Measurements from ENCODE around the gene IQGAP3.

Gene IQGAP3

DNA sequence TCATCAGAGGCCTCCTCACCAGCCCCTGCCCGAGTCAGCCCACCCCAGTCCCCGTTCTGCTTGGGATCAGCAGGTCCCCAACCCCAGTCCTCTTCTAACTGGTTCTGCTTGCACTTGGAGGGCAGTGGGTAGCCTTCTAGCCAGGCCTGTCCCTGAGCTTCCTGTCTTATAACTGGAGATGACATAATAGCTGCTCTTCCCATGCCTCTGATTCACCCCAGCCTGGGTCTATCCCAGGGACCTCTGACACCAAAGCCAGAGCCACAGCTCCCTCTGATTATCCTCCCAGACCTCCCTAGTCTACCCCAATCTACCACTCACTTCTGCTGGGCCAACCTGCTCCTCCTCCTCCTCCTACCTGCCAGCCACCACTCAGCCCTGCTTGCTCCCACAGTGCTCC lies 31.4 kb downstream of the IQGAP3 start:
- no peak for DNase-seq (ENCODE audit: low read depth, low spot score)

- DNase-seq (ENCODE audit: low read depth, low spot score) = no peak
These were observed 32.5 kb downstream of the IQGAP3 start for GRCh38 chr1:156539818-156540355.

DNA sequence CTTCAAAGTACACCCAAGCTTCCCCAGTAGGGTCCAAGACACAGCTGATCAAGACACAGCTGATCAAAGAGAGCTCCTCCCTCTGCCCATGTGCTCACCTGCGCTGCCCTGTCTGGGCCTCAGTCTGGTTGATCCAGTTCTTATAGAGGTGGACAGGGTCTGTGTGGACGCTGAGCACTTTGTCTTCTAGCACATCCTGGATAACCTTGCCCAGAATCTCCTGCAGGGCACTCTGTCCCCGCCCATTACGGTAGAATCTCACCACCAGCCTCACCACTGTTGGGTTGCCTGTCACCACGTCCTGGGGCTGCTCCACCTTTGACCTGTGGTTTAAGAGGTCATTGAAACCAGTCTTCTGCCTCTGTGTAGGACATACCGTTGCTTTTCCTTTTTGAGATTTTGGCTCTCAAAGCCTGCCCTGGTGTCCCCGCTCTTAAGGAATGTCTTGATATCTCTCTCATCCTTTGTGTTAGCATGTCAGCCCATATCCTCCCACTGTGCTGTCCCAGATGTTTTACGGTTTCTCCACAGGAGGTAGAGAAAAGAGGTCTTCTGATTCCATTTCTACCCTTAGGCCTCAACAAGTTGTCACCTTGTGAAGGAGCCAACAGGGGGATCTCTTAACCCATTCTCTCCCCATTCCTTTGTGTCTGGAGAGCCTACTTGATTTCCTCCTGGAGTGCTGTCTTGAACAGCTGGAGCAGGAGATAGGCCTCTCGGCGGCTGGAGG lies 33.5 kb downstream of the IQGAP3 start:
- no peak for DNase-seq (ENCODE audit: low read depth, low spot score)

DNA sequence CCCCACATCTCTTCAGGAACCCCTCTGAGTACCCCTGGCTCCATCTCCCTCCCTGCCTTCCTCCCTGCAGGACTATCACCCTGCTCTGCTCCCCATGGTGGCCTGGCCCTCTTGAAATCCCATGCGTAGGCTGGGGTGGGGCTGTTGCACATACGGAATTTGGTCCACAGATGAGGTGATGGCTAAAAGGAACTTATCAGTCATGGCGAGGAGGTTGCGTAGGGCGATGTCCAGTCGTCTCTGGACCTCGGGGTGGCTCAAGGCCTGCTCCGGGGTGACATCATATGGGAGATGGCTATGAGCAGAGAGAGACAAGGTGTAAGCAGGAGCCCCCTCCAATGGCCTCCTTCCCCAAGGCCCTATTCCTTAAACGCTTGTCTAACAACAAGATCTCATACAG lies 35.3 kb downstream of the IQGAP3 start:
- no peak for DNase-seq (ENCODE audit: low read depth, low spot score)

GRCh38 chr1:156534424-156535060 lies 37.8 kb downstream of the IQGAP3 start:
- no peak for DNase-seq (ENCODE audit: low read depth, low spot score)

- DNase-seq (ENCODE audit: low read depth, low spot score) = no peak
These were observed 38.7 kb downstream of the IQGAP3 start for GRCh38 chr1:156533568-156534220.

GRCh38 chr1:156532374-156532773 lies 40.0 kb downstream of the IQGAP3 start:
- no peak for DNase-seq (ENCODE audit: low read depth, low spot score)

- no peak for DNase-seq (ENCODE audit: low read depth, low spot score)
These were observed 42.4 kb downstream of the IQGAP3 start for GRCh38 chr1:156530006-156530405.

GRCh38 chr1:156528875-156529425 lies 43.4 kb downstream of the IQGAP3 start:
- DNase-seq (ENCODE audit: low read depth, low spot score) = no peak

GRCh38 chr1:156528231-156528630 lies 44.1 kb downstream of the IQGAP3 start:
- no peak for DNase-seq (ENCODE audit: low read depth, low spot score)

DNA sequence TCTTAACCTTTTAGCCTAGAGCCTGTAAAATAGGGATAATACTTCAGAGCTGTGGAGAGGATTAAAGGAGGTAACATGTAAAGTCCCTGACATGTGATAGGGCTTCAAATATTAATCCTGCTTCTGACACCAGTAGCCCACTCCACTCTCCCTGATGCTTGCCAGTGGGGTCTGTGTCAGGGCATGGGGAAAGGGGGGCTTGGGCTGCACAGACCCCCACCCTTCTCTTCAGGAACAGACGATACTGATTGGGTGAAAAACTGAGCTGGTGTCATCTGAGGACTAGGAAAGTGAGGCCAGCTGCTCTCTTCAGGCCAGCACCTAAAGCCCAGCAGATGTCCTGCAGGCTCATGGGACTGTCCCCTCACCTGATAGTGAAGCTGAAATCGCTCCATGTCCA lies 44.8 kb downstream of the IQGAP3 start:
- no peak for DNase-seq (ENCODE audit: low read depth, low spot score)

DNA sequence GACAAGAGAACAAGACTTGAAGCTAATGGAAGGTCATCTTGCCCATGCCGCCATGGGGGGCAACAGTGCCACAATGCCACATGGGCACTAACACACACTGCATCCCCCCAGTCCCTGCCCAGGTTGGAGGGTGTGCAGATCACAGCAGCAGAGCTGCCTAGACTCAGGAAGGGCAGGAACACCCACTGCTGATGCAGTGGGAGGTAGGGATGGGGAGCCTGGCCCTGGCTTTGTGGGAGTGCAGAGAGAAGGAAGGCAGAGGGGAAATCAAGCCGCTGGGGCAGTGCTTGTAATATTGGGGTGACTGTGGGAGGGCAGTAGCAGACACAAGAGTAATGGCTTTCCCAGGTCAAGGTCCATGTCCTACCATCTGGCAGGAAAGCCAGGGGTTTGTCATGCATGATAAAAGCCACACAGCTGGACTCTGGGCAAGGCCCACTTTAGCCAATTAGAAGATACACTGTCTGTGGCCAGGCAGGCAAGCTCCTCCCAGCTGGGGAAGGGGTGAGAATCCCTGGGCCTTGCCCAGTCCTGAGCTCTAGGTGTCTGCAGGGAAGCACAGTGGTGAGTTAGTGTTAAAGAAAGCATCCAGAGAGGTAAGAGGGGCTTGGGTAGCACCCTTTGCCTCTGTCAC lies 46.4 kb downstream of the IQGAP3 start:
- DNase-seq (ENCODE audit: low read depth, low spot score) = no peak

- no peak for DNase-seq (ENCODE audit: low read depth, low spot score)
These were observed 47.3 kb downstream of the IQGAP3 start for GRCh38 chr1:156525071-156525501.

GRCh38 chr1:156524481-156524869 lies 47.9 kb downstream of the IQGAP3 start:
- DNase-seq (ENCODE audit: low read depth, low spot score) = no peak

DNA sequence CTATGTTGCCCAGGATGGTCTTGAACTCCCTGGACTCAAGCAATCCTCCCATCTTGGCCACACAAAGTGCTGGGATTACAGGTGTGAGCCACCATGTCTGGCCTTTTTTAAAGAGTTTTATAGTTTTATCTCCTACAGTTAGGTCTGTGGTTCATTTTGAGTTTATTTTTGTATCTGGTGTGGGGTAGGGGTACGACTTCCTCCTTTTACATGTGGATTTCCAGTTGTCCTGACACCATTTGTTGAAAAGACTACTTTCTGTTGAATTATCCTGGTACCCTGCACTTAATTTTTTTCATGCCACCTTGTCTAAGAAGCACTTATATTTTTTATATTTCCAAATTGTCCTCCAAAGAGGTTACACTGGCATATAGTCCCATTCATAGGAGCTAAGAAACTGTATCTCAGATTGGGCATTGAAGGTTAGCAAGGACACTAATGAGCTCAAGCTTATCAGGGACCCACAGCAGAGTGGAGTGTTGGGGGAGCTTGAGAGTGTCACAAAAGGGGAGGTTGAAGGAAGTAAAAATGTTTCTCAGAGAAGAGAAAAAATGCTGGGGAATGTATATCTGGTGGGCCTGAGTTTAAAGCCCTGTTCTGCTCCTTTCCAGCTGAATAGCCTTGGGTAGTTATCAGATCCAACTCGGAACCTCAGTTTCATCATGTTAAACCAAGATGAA lies 48.4 kb downstream of the IQGAP3 start:
- no peak for DNase-seq (ENCODE audit: low read depth, low spot score)

- DNase-seq (ENCODE audit: low read depth, low spot score) = no peak
These were observed 49.9 kb downstream of the IQGAP3 start for GRCh38 chr1:156522443-156522970.

DNA sequence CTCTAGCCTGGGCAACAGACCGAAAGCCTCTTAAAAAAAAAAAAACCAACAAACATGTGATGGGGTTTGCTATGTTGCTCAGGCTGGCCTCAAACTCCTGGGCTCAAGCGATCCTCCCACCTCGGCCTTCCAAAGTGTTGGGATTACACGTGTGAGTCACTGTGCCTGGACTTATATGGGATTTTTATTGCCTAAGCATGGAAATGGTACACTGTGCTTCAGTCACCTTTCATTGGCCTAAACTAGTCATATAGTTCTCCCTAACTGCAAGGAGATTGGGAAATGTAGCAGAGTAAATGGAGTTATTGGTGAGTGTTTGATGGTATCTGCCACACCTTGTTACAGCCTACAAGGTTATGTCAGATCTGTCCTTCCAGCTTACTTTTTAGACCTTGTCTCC lies 54.6 kb downstream of the IQGAP3 start:
- DNase-seq (ENCODE audit: low read depth, low spot score) = no peak

- DNase-seq (ENCODE audit: low read depth, low spot score) = no peak
These were observed 55.5 kb downstream of the IQGAP3 start for GRCh38 chr1:156516821-156517220.

- no peak for DNase-seq (ENCODE audit: low read depth, low spot score)
These were observed 56.4 kb downstream of the IQGAP3 start for GRCh38 chr1:156515956-156516355.

DNA sequence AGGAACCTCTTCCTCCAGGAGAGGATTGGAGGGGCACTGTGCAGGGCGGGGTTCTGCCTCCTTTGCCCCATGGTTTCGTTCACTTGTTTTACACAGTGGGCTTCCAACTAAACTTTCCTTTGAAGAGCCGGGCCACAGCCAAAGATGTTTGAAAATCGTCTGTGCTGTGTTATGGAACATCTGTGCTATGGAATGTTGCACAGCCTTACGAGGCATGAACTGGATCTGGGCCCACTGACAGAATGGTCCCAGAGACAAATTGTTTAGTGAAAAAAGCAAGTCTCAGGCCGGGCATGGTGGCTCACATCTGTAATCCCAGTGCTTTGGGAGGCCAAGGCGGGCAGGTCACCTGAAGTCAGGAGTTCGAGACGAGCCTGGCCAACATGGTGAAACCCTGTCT lies 59.2 kb downstream of the IQGAP3 start:
- no peak for DNase-seq (ENCODE audit: low read depth, low spot score)

DNA sequence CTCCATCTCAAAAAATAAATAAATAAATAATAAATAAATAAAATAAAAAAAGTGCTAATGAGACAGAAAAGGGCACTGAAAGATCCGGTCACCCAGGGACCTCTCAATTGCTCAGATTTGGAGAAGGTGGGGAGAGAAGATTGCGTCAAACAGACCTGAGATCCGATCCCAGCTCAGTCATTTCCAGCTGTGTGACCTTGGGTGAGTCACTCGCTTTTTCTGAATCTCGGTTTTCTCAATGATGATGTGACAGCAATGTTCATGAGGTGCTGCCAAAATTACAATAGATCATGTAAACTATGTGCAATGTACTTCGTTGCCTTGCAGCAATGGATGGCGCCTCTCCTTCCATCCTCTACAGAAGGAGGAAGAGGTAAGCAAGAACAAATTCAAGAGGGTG lies 60.7 kb downstream of the IQGAP3 start:
- DNase-seq (ENCODE audit: low read depth, low spot score) = no peak

Data from activated CD4-positive, CD25-positive, alpha-beta regulatory T cell treated with anti-CD3 and anti-CD28 coated beads, Interleukin-2, amount 50 U/mL, for 16 hours (primary cell).